HUES64 (cell line): ENCODE data around the gene RECQL5.
A peak's percentile ranks its signal among the peaks of the same experiment; 100 is the strongest.
"Not testable (repeated sequence)": the region's sequence is repeated elsewhere in the genome, so short reads cannot be mapped to it uniquely, and the experiment has no call there.

Experiments
- H3K27ac ChIP-seq: 2 replicates; pipeline ENCODE4 v1.7.0; 2013; ENCODE audit warnings: low read depth, low read length, inconsistent platforms
- H3K27me3 ChIP-seq: 2 replicates; pipeline ENCODE4 v1.6.1; 2013; ENCODE audit warnings: mild to moderate bottlenecking, low read length; ENCODE audit not compliant: insufficient read depth
- H3K36me3 ChIP-seq: 2 replicates; pipeline ENCODE4 v1.6.1; 2013; ENCODE audit warnings: mild to moderate bottlenecking, low read length; ENCODE audit not compliant: insufficient read depth
- H3K4me1 ChIP-seq: 2 replicates; pipeline ENCODE4 v1.6.1; 2013; ENCODE audit warnings: mild to moderate bottlenecking, low read length, moderate library complexity; ENCODE audit not compliant: insufficient read depth
- H3K4me3 ChIP-seq: 2 replicates; pipeline ENCODE4 v1.5.1; 2013; ENCODE audit warnings: mild to moderate bottlenecking, low read length, moderate library complexity
- H3K9ac ChIP-seq: 2 replicates; pipeline ENCODE4 v1.6.1; 2013; ENCODE audit warnings: mild to moderate bottlenecking, low read depth, low read length
- H3K9me3 ChIP-seq: 2 replicates; pipeline ENCODE4 v1.6.1; 2013; ENCODE audit warnings: low read depth, low read length; ENCODE audit not compliant: insufficient read depth
- WGBS: fragments of 150-250, 120-280 bp; methylation state at CpG from one replicate; pipeline ENCODE4 v1.1.7; 2013; ENCODE audit warnings: missing lambda C conversion rate; 5-methylcytosine and 5-hydroxymethylcytosine counted together

RECQL5 gene

DNA sequence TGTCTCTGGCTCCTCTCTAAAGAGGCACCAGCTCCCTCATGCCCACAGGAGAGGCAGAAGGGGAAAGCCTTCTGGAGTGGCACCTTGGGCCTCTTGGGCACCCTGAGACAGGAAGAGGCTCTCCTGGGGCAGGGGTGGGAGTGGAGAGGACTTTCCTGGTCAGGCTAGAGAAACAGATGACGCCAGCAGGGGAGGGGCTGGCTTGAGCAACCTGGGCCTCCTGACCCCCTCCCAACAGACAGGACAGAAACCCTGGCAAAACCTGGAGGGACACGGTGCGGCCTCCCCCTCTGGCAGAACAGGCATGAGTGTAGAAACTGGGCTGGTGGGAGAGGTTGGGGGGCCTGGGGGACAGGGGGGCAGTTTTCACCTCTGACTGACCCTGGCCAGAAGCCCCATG is 27.6 kb downstream of the RECQL5 start:
- Histone ChIP-seq H3K4me1 (peaks cover 16% of the 10 kb centered on the region), H3K9me3 (no peaks in the 10 kb centered on the region), H3K4me3 (no peak overlapping the region), H3K27ac (no peak overlapping the region), H3K36me3 (0 out of 2 replicates have a peak, but pooled peaks cover 2% of the 10 kb centered on the region), H3K27me3 (no peaks in the 10 kb centered on the region), H3K9ac (no peak overlapping the region)
- WGBS: 85% methylated on average over 3 of the region's 3 CpGs

GRCh38 chr17:75638893-75639292 is 28.1 kb downstream of the RECQL5 start:
- Histone ChIP-seq H3K4me3 (no peak overlapping the region), H3K36me3 (0 out of 2 replicates have a peak, but pooled peaks cover 2% of the 10 kb centered on the region), H3K9me3 (no peaks in the 10 kb centered on the region), H3K4me1 (peaks cover 16% of the 10 kb centered on the region), H3K27me3 (no peaks in the 10 kb centered on the region), H3K9ac (no peak overlapping the region), H3K27ac (no peak overlapping the region)
- 95% methylated on average over 13 of the region's 13 CpGs for WGBS

DNA sequence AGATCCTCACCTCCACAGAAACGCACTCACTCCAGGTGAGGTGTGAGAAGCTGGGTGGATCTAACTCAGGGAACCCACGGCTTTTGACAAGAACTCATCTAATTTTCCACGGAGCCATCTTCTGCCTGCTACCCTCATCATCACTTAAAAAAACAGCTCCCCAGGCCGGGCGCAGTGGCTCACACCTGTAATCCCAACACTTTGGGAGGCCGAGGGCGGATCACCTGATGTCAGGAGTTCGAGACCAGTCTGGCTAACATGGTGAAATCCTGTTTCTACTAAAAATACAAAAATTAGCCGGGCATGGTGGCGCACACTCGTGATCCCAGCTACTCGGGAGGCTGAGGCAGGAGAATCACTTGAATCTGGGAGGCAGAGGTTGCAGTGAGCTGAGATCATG is 28.9 kb downstream of the RECQL5 start:
- H3K4me1 ChIP-seq: peaks cover 14% of the 10 kb centered on the region
- H3K9me3 ChIP-seq, H3K27ac ChIP-seq, H3K27me3 ChIP-seq, H3K4me3 ChIP-seq, H3K9ac ChIP-seq, H3K36me3 ChIP-seq: not testable (repeated sequence)
- 95% methylated on average over 12 of the region's 12 CpGs for WGBS

- Histone ChIP-seq H3K27ac (no peak overlapping the region), H3K9ac (peak overlapping the region; percentile 17; the same call in 1 of the 2 replicates), H3K27me3 (no peaks in the 10 kb centered on the region), H3K4me3 (no peak overlapping the region), H3K36me3 (0 out of 2 replicates have a peak, but pooled peaks cover 2% of the 10 kb centered on the region), H3K9me3 (no peaks in the 10 kb centered on the region), H3K4me1 (peaks cover 10% of the 10 kb centered on the region)
- WGBS: 97% methylated on average over 7 of the region's 7 CpGs
Measured at GRCh38 chr17:75637551-75637950, 29.4 kb downstream of the RECQL5 start.

- WGBS: 92% methylated on average over 13 of the region's 13 CpGs
- Histone ChIP-seq H3K36me3 (no peaks in the 10 kb centered on the region), H3K4me3 (no peak overlapping the region), H3K4me1 (peaks cover 7% of the 10 kb centered on the region; the same call in 1 of the 2 replicates), H3K9ac (peak overlapping the region; percentile 17; the same call in 1 of the 2 replicates), H3K9me3 (no peaks in the 10 kb centered on the region), H3K27ac (no peak overlapping the region), H3K27me3 (no peaks in the 10 kb centered on the region)
Measured at GRCh38 chr17:75637143-75637538, 29.8 kb downstream of the RECQL5 start.

DNA sequence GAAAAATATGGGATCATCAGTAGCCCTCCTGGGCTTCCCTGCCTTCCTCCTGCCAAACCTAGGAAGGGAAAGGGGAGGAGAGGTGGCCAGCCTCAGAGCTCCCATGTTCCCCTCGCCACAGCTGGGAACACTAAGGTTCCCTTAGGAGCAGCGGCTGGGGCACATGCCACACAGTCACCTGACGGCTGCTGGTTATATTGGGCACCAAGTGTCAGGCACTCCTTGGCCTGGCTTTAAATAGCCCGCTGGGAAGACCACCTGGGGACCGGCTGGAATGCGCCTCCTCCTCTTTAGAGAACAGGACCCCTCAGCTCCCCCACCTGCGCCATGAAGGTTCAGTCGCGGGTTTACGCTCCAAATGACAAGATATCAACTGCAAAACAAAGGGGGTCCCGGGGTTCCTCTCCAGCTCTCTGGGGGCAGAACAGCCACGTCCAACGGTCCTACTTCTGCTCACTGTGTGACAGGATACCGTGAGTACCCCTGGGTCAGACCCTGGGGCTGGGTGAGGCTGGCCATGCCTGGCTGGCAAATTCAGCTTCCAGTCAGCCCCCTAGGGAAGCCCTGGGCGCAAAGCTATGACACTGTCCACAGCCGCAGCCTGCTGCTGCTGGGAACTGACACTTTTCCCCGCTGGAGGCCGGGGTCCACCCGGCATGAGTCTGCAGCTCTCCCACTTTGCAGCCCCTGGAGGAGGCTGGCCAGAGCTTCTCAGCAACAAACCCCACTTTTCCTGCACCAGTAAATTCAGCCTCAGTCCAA is 30.4 kb downstream of the RECQL5 start:
- no peaks in the 10 kb centered on the region for H3K9me3 ChIP-seq
- H3K27ac ChIP-seq: no peak overlapping the region
- no peak overlapping the region for H3K4me3 ChIP-seq
- 0 out of 2 replicates have a peak overlapping the region, but pooled peaks have one; percentile 30 for H3K9ac ChIP-seq
- H3K4me1 ChIP-seq: peaks cover 7% of the 10 kb centered on the region; the same call in 1 of the 2 replicates
- WGBS: 93% methylated on average over 19 of the region's 19 CpGs
- no peaks in the 10 kb centered on the region; the same call in 1 of the 2 replicates for H3K36me3 ChIP-seq
- no peaks in the 10 kb centered on the region for H3K27me3 ChIP-seq

DNA sequence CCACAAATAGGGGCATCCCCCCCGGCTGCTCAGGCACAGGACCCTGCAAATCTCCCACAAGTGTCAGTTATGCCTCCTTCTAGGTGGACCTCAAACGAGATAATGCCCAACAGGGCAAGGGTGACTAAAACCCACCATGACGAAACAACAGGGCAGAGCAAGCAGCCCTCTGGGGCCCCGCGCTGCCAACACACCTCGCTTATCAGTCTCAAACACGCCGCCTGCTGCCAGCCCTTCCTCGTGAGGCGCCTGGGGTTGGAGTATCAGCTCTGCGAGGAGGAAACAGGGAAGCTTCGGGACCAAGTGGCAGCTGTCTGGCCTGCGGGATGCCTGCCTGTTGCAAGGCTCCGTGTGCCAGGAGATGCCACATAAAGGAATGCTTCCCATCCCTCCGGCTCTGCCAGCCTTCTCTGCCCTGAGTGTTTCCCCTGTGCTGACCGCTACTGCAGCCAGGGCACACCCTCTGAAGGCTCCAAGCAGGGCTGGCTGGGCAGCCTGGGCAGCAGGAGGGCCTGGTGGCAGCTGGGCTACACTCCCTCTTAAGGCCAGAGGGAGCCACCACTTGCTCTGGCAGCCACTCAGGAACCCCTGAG is 31.2 kb downstream of the RECQL5 start:
- peaks cover 7% of the 10 kb centered on the region; the same call in 1 of the 2 replicates for H3K4me1 ChIP-seq
- no peak overlapping the region for H3K27ac ChIP-seq

GRCh38 chr17:75634754-75635609 is 32.0 kb downstream of the RECQL5 start:
- WGBS: 91% methylated on average over 20 of the region's 20 CpGs
- H3K36me3 ChIP-seq: no peaks in the 10 kb centered on the region; the same call in 1 of the 2 replicates
- peaks cover 7% of the 10 kb centered on the region; the same call in 1 of the 2 replicates for H3K4me1 ChIP-seq
- H3K4me3 ChIP-seq: no peak overlapping the region
- H3K9ac ChIP-seq: no peak overlapping the region
- no peaks in the 10 kb centered on the region for H3K9me3 ChIP-seq
- no peak overlapping the region for H3K27ac ChIP-seq
- H3K27me3 ChIP-seq: no peaks in the 10 kb centered on the region

More for the DNA sequence above, 31.2 kb downstream of the RECQL5 start:
- H3K9me3 ChIP-seq: no peaks in the 10 kb centered on the region
- H3K4me3 ChIP-seq: no peak overlapping the region
- WGBS: 94% methylated on average over 16 of the region's 16 CpGs
- H3K9ac ChIP-seq: no peak overlapping the region
- H3K27me3 ChIP-seq: no peaks in the 10 kb centered on the region
- H3K36me3 ChIP-seq: no peaks in the 10 kb centered on the region; the same call in 1 of the 2 replicates

GRCh38 chr17:75634376-75634740 is 32.6 kb downstream of the RECQL5 start:
- H3K36me3 ChIP-seq: no peaks in the 10 kb centered on the region; the same call in 1 of the 2 replicates
- H3K4me3 ChIP-seq: no peak overlapping the region
- no peaks in the 10 kb centered on the region for H3K9me3 ChIP-seq
- no peaks in the 10 kb centered on the region for H3K27me3 ChIP-seq
- H3K4me1 ChIP-seq: peaks cover 7% of the 10 kb centered on the region; the same call in 1 of the 2 replicates
- no peak overlapping the region for H3K27ac ChIP-seq
- WGBS: 74% methylated on average over 9 of the region's 9 CpGs
- H3K9ac ChIP-seq: no peak overlapping the region

DNA sequence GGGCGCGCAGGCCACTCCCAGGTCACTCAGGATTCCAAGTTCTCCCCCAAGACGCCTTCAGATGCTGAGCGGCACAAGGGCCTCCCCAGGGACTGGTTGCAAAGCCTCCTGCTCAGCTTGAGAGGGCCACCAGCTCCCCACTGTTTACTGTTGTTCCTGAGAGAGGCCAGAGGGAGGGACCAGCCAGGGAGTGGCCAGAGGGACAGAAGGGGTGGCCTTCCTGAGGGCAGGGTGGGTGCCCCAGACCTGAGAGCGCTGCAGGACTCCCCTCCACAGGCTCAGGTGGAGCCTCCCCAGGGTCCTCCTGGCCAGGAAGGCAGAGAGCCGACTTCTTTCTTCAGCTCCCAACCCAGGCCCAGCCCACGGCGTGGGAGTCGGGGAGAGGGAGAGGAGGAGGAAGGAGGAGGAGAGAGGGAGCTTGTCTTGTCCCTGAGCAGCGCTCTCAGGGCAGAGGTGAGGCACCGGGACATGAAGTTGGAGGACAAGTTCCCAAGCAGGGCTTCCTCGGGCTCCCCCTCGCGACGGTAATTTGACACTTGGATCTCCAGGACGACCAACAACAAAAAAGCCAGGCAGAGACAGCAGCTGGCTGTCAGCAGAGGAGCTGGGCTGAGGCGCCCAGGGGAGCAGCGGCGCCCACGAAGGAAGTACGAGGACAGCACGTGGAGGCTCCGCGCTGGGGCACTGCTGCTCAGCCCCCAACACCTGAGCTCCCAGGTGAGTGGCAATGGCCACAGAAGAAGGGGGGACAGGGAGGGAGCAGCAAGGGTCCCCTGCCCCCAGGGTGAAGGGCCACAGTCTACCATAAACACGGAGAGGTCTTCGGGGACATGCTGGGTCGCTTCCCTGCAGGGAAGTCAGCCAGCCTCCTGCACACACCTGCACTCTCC is 33.2 kb downstream of the RECQL5 start:
- Histone ChIP-seq H3K9me3 (no peaks in the 10 kb centered on the region), H3K27ac (no peak overlapping the region; the same call in 1 of the 2 replicates), H3K4me3 (no peak overlapping the region), H3K27me3 (no peaks in the 10 kb centered on the region), H3K9ac (no peak overlapping the region), H3K4me1 (peaks cover 7% of the 10 kb centered on the region; the same call in 1 of the 2 replicates), H3K36me3 (no peaks in the 10 kb centered on the region; the same call in 1 of the 2 replicates)
- WGBS: 22% methylated on average over 27 of the region's 27 CpGs
